LHCN-M2 (cell line): ENCODE measurements around the gene ELP2. TPM values are rescaled to one million over a fixed set of nuclear protein-coding genes. Genes with fewer than 3 reads are reported as not detected.
A peak's percentile ranks its signal among the peaks of the same experiment; 100 is the strongest.

Experiments
- DNase-seq: peaks from one replicate; pipeline ENCODE4 v3.0.0-alpha.2; 2012; ENCODE audit warnings: low read depth
- total RNA-seq: library from RNA; depleted of rRNA; stranded (reverse); fragments of >200 nt; gene quantifications from 2 replicates; pipeline ENCODE4 v1.2.3, GENCODE V29; 2014

The ELP2 gene
- total RNA-seq, 1 experiment from 2014 or later, result 48.2 TPM

DNA sequence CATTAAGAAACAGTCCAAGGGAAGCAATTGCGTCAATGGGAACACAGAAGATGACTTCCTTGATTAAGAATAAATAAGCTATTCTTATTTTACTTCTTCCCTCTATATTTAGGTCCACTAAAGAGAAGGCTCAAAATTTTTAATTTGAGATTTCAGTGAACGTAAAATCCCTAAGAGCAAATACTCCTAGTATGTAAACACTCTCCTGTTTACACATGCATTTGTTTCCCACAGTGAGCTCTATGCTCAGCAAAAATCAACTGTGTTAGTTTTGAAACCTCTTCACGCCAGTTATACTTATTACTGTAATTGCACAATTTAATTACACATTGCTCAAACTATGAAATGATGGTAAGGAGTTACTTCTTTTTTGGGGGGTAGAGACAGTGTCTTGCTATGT, 9.4 kb upstream of the ELP2 start:
- DNase-seq, result no peak

DNA sequence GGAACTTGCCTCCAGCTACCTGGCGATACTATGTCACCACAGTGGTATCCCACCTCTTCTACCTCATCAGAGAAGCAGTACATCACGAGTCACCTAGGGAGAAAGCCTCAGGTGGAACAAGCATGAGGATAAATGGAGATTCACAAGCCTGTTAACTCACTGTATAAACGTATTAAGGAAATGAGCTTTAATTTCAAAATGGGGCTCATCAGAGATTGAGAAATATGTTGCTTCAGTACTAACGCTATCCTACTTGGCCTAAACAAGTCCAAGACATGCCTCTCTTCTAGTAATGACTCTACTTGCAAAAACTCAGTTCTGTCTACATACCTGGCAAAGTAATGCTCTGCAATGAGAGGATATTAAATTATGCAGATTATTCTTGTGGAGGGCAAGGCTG, 4.9 kb upstream of the ELP2 start:
- DNase-seq, result no peak

DNA sequence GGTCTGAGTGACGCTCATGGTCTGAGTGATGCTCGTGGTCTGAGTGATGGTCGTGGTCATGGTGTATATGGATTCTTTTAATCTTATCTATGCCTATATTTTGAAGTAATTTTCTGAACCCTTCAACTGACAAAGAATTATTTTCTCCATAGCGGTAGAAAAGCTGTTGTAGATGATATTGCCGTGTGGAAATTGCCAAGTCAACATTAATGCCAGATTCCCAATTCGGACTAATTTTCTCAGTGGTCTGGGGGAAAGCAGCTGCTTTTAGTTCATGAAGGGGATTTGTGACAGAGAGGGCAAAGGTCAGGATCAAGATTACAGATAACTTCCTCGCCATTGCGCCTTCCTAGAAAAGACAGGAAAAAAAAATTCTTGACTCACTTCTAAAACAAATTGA, 3.0 kb upstream of the ELP2 start:
- DNase-seq, result no peak

DNA sequence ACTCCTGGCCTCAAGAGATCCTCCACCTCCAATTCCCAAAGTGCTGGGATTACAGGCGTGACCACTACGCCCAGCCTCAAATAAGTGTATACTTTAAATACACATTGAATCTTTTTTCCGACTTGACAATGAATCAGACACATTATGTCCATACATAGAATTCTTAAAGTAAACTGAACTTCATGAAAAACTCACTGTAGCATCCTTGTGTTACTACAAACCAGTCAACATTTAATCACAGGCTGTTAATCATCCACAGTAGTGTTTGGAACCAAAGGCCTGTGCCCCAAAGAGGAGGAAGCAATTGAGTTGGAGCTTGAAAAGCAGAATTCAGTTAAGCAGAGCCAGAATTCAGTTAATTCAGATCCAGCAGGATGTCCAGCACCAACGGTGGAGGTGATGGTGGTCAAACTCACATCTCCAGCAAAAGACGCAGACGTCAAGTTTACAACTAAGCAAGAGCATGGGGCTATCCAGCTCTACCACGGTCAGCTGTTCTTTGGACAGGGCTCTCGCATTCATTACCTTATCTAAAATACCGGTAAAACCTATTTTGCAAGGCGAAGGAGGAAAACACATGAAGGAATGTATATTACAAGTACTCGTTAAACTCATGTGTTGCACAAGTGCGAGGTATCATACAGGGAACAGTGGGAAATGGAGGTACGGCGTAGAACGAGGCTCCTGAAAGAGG, 1.7 kb upstream of the ELP2 start:
- DNase-seq, result peak; percentile 4

DNA sequence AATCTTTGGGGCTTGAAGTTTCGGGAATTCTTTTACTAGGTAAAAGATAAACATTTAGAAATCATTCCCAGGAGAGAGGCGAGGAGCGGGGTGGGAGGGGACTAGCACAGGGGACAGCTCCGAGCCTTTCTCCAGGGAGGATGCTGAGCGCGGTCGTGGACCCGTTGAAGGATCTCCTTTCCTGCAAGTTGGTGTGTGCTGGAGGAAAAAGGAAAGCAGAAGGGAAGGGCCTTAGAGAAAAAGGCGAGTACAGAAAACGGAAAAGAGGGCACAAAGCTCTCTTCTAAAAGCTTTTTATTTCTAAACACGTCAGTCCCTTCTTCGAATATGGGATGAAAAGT, 1.2 kb upstream of the ELP2 start:
- peak; percentile 20 for DNase-seq

DNA sequence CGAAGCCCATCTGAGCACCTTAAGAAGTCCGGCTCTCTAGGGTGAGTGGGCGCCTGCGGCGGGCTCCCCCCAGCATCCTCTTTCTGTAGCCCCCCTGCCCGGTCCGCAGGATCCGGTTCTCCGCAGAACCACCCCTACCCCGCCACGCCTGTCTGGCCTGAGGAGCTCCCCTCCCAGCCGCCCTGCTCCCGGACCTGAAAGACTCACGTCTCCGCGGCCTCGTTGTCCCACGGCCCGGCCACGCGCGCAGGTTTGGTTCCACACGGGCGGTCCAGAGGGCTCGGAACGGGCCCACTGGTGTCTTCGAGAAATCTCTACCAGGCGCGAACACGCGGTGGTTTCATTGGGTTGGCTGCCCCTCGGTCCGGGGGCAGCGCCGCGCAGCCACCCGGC, 796 bp upstream of the ELP2 start:
- DNase-seq, result no peak

DNA sequence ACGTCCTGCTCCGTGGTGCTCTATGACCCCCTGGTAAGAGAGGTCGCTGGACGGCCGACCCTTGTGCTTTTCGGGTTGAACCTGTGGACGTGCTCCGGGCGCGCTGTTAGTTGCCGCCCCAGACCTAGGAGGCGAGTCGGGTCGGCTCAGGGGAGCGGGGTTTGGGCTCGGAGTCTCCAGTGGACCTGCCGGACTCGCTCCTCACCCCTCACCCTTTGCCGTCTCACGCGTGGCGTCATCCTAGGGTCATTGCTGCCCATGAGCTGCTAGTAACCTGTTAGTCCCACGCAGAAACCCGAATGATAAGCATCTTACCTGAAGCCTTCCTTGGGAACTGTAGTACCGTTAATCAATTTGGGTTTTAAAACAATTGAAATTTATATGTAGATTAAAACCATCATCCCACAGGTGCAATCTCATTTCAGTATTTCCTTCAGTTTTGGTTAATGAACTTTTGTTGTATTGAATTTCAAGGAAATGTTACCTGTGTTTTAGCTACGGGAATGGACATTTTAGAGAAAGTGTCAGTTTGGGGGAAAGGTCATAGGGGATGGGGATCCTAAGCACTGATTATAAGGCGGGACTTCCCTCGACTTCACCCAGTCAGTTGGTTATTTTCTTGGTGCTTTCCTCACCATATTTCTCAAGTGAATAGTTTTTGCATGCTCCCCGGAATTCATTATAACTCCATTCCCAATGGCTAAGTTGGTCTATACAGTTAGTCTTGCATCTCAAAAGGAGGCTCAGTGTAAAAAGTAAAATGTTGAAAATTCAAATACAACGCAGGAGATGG, 536 bp downstream of the ELP2 start:
- DNase-seq, result no peak

DNA sequence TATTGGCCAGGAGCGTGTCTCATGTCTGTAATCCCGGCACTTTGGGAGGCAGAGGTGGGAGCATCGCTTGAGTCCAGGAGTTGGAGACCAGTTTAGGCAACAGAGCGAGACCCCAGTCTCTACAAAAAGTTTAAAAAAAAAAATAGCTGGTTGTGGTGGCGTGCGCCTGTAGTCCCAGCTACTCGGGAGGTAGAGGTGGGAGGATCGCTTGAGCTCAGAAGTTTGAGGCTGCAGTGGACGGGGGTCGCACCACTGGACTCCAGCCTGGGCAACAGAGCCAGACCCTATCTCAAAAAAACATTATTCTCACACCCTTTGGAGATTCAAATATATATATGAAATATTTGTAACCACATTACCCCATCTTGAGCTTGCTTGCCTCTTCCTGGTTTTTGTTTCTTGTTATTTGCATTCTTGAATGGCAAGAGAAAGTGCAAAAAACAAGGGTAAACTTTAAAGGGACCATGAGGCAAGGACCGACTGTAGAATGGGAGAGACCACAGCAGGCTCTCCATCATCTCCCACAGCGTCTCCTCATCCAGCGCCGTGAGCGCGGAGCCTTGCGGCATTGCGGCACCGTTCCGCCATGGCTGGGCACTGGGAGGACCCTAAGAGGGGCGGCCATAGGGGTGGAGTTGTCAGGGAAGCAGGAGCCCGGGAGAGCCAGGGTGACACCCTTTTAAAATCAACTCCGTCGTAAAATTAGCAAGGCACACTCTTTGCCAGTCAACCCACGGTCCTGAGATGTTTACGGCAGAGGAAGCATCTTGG, 1.4 kb downstream of the ELP2 start:
- DNase-seq, result no peak

DNA sequence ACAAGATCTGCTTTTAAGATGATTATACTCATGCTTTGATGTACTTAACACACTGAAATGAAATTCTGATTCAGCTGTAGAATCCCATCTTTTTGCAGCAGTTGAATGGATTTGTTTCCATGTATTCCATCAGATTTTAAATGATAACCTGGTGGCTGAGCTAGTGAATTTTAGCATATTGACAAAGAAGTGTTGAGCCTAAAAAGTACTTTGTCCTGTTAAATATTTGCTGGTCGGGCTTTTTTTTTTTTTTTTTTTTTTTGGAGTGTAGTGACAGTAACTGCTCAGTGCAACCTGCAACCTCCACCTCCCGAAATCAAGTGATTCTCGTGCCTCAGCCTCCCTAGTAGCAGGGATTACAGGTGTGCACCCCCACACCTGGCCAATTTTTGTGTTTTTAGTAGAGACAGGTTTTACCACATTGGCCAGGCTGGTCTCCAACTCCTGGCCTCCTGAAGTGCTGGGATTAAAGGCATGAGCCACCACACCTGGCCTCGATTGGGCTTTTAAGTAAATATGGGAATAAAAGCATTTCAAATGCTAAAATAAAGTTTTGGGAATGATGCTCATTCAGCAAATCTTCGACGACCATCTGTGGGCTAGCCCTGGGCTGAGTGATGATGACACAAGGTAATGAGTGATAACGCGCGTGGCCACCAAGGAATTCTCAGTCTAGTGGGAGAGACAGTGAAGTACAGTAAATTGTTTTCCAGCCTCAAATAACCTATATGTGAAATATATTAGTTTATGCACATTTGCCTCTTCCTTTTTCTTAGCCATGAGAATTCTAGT, 2.2 kb downstream of the ELP2 start:
- DNase-seq, result no peak

DNA sequence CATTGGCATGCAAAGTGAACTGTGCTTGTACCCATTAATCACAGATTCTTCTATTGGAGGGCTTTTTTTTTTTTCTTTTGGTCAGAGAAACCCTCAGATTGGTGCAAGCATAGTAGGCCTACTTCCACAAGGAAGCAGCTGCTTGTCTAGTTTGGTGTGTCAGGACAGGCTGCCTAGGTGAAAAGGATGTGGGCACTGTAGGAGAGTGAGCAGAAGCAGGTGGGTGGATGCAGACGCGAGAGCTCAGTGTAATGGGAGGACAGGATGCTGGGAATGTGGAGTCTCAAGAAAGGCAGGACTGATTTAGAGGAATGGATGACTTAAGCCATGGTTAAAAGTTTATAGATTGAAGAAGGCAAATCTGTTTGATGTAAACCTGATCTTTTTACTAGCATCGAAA, 3.1 kb downstream of the ELP2 start:
- no peak for DNase-seq

DNA sequence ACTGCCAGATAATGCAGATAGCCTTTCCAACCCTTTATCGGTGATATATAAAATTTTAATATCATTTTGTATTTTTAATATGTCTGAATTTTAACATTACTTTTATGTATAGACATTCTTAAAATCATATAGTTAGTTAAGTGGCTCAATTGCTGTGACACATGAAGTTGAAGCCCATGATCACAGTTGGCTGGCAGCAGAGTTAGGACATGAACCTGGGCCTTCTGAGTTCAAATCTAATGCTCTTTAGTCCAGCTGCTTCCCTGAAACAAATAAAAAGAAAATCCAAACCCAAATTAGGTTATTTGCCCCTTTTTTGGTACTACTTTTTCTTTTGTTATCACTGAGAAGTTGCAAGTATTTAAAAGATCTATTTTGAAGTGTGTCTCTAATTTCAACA, 5.6 kb downstream of the ELP2 start:
- no peak for DNase-seq

DNA sequence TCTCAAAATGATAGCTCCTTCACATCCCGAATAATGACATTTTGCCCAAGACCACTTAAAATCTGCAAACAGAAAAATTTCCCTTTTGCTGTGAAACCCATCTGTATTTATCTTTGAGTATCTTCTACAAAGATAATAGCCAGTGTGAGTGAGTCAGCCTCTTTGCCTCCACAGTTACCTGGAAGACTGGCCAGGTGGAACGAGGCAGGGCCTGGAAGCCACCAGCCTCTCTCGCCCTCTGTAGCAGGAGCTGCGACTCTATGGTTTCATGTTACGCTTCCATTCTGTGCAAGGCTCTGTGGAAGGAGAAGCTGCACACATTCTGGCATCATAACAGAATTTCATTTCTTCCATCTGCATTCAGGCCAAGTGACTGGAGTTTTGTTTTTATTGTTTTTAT, 9.5 kb downstream of the ELP2 start:
- no peak for DNase-seq

DNA sequence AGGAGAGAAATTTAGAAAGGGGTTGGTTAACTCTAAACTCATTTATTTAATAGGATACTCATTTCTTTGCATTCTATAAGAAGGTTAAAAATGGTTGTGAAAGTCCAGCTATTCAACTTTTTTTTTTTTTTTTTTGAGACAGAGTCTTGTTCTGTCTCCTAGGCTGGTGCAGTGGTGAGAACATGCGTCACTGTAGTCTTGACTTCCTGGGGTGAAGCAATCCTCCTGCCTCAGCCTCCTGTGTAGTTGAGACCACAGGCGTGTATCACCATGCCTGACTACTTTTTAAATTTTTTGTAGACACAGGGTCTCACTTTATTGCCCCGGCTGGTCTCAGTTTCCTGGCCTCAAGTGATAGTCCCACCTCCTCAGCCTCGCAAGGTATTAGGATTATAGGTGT, 11.9 kb downstream of the ELP2 start:
- no peak for DNase-seq

DNA sequence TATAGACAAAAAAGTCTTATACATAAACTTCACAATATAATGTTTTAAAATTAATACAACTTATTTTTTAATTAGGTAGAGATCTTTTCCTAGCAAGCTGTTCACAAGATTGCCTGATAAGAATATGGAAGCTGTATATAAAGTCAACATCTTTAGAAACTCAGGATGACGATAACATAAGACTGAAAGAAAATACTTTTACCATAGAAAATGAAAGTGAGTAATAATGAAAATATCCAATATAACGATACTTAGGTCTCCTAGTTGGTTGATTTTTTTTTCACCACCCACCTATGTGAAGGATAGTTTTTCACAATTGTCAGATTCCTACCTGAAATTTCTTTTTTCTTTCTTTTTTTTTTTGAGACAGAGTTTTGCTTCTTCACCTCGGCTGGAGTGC, 13.1 kb downstream of the ELP2 start:
- DNase-seq, result no peak

DNA sequence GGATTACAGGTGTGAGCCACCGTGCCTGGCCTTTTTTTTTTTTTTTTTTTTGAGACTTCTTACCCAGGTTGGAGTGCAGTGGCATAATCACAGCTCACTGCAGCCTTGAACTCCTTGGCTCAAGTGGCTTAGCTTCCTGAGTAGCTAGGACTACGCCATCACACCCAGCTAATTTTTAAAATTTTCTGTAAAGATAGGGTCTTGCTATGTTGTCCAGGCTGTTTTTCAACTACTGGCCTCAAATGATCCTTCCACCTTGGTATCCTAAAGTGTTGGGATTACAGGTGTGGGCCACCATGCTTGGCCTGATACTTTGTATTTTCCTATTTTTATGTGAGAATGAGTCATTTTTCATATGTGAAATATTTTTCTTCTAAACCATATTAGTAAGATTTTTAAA, 13.7 kb downstream of the ELP2 start:
- no peak for DNase-seq

DNA sequence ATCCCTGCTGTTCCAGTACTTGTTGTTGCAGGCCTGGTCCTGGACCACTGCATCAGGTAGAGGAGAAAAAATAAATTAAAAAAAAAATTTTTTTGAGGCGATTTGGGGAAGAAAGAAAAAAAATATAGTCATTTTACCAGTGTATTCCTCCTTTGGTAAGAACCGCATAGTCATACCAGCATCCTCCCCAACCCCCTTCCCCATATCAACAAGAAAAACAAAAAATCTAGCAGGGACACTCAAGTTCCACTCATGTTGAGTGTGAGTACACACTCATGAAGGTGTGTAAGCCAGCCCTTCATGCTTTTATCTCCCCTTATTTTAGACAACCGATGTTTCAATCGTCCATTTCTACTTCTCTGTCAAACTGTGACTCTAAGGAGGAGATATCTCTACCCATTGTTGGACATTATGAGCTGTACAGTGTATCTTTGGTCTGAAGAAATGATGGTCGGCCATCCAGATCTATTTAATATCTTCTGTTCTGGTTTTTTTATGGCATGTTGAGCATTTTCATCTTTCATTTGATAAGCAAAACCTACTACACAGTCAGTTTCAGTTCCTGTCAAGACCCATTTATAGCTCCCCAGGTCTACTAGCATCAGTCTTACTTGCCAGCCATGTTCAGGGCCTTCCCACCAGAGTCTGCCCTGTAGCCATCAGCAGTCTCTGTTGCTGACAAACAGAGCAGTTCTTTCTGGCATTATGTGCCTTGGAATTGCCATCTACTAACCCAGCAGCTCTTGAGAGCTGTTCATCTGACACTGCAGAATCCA, 20.0 kb downstream of the ELP2 start:
- no peak for DNase-seq

DNA sequence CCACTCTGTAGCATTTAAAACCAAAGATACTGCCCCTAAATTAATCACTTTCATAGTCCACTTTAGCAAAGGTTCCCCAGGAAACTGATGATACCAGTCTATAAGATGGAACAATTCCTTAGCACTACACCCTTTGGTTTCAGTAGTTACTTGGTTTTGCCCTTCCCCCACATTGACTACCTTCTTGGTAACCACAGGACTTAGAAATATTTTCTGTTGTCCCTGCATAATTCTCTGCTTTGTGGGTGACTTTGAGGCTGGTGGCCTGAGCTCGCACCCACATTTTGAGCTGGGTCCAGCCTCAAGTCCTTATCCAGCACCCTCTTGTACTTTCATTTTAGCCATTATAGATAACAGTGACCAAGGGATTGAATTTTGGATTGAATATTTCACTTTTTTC, 23.1 kb downstream of the ELP2 start:
- no peak for DNase-seq

DNA sequence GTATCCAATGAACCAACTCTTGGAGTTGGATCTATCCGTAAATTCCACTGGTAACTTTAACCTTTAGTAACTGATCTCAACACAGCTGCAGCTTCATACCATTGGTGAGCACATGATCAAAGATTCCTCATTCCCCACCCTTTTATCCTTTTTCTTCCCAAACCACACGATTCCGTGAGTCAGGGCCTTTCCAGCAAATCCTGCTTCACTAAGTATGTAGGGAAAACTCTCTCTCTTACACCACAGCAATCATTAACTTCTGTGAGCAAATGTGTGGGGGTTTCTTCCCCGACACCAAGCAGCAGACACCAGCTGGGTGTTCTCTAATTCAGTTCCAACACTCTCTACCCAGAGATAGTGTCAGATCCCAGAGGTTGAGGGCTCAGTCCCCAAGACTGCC, 23.5 kb downstream of the ELP2 start:
- DNase-seq, result peak; percentile 98

DNA sequence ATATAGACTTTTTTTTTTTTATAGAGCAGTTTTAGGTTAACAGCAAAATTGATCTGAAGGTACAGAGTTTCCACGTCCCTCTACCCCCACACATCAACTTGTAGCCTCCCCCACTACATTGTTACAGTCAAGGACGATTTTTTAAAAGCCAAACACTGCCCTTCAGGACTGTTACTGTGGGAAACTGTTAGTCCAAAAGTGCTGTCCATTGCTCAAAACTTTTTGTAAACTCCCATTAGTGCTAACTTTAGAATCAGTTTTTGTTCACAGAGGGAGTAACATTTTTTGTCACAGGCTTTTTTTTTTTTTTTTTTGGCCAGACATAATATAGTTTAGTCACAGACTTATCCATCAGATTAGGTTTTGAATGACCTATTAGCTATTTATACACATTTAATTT, 24.1 kb downstream of the ELP2 start:
- no peak for DNase-seq

DNA sequence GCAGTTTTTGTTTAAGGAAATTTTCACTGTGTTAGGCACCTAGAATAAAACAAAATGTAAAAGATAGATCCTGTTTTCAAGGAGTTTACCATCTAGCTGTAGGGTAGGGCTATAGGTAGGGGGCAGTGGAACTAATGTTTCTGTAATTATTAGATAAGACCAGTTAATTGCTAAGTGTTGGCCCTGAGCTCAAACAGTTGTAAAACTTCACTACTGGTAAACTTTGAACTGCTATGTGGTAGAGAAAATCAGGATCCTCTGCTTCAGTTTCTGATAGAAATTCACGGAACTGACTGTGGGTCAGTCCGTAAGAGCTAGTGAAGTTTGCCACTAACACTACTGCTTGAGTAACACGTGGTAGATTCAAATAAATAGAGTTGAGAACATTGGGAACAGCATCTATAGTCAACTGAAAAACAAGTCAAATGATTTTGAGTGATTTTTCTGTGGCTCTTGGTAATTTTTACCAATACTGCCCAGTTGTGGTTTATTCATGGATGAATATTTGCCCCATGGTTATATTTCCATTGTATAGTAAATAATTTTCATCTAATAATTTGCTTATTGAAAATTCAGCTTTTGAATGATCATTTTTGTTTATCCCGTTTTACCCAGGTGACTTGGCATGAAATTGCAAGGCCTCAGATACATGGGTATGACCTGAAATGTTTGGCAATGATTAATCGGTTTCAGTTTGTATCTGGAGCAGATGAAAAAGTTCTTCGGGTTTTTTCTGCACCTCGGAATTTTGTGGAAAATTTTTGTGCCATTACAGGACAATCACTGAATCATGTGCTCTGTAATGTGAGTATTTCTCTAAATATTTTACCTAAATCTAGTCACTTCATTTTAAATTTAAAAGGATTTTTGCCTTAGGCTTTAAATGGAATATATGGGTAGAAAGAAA, 26.4 kb downstream of the ELP2 start:
- DNase-seq, result peak; percentile 44
